Measurements from ENCODE around the gene ZNF670. TPM values are rescaled to one million over a fixed set of nuclear protein-coding genes. Genes with fewer than 3 reads are reported as not detected.

The ZNF670 gene
- total and polyA plus RNA-seq, 2 donors = 3.0 to 4.7 TPM

DNA sequence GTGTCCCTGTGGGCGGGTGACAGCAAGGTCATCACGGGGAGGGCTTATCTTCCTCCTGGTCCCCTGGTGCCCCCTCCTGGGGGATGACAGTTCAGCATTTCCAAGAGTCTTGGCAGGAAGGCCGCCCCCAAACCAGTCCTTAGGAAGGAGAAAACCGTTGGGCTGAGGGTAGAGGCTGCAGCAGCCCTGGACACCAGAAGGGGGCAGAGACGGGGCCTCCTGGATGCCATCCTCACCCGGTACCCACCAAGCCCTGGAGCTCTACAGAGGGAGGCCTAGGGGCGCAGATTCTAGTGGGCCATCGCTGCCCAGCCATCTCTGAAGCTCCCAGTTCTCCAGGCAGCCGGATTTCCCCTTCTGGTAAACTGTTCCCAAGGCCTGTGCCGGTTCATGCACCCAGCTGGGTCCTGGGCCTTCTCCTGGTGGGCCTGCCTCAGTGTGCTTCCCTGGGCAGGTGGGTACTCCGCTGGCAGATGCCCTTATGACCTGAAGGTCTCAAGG, 40.4 kb upstream of the ZNF670 start:
- WGBS = 78% methylated on average over 10 of the region's 11 CpGs
- Histone ChIP-seq H3K9me3 (ENCODE audit: control insufficient read depth in 2 of 2, insufficient read depth in 1 of 2, low read length in 1 of 2) (peaks cover 0 to 13% of the 10 kb centered on the region in 2 donors), H3K4me1 (ENCODE audit: control insufficient read depth in 2 of 2, insufficient read depth in 2 of 2, low read length in 2 of 2) (no peaks in the 10 kb centered on the region), H3K36me3 (ENCODE audit: control insufficient read depth in 2 of 2, insufficient read depth in 2 of 2, low read length in 1 of 2) (no peaks in the 10 kb centered on the region), H3K27me3 (ENCODE audit: control insufficient read depth in 2 of 2, insufficient read depth in 1 of 2, low read length in 1 of 2) (peaks cover 0 to 16% of the 10 kb centered on the region in 2 donors), H3K27ac (ENCODE audit: low read depth in 1 of 2, low read length in 1 of 2) (no peak overlapping the region), H3K4me3 (ENCODE audit: low read length in 2 of 2) (no peak overlapping the region)
- DNase-seq (ENCODE audit: low read depth in 6 of 9, low spot score in 9 of 9) = no peak

DNA sequence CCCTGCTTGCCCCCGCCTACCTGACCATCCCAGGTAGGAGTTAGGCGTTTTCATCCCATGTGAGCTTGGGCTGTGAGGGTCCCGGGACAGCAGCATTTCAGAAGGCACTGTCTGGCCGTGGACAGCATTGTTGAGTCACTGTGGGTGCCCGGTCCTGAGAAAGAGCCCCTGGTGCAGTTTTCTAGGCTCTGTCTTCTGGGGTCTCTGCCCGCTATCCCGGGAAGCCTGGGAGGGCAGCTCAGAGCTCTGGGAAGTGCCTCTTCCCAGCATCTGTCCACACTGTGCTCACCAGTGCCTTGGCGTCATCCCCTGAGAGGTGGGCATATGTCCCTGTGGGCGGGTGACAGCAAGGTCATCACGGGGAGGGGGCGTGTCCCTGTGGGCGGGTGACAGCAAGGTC, 36.9 kb upstream of the ZNF670 start:
- Histone ChIP-seq H3K4me3 (ENCODE audit: low read length in 2 of 2) (no peak overlapping the region), H3K36me3 (ENCODE audit: control insufficient read depth in 2 of 2, insufficient read depth in 2 of 2, low read length in 1 of 2) (no peaks in the 10 kb centered on the region), H3K27ac (ENCODE audit: low read depth in 1 of 2, low read length in 1 of 2) (no peak overlapping the region), H3K4me1 (ENCODE audit: control insufficient read depth in 2 of 2, insufficient read depth in 2 of 2, low read length in 2 of 2) (peaks cover 8 to 12% of the 10 kb centered on the region in 2 donors), H3K9me3 (ENCODE audit: control insufficient read depth in 2 of 2, insufficient read depth in 1 of 2, low read length in 1 of 2) (peaks cover 0 to 16% of the 10 kb centered on the region in 2 donors), H3K27me3 (ENCODE audit: control insufficient read depth in 2 of 2, insufficient read depth in 1 of 2, low read length in 1 of 2) (peaks cover 29 to 50% of the 10 kb centered on the region in 2 donors)
- WGBS = 77% methylated on average over 12 of the region's 12 CpGs
- DNase-seq (ENCODE audit: low read depth in 6 of 9, low spot score in 9 of 9) = no peak

DNA sequence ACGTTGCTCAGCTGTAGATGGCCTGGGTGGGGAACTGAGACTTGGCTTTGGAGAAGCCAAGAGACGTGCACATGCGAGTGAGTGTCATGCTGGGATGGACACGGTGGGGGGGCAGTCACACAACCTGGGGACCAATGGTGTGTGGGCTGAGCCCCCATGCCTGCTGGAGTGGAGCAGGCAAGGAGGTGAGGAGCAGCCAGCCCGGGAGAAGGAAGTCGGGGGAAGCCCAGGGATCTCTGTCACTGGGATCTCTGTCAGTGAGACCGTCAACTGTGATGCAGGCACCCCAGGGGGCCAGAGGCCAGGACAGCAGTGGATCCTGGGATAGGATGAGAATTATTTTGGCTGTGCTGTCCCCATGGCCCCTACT, 36.5 kb upstream of the ZNF670 start:
- Histone ChIP-seq H3K27ac (ENCODE audit: low read depth in 1 of 2, low read length in 1 of 2) (no peak overlapping the region), H3K36me3 (ENCODE audit: control insufficient read depth in 2 of 2, insufficient read depth in 2 of 2, low read length in 1 of 2) (no peaks in the 10 kb centered on the region), H3K4me1 (ENCODE audit: control insufficient read depth in 2 of 2, insufficient read depth in 2 of 2, low read length in 2 of 2) (peaks cover 8 to 13% of the 10 kb centered on the region in 2 donors), H3K27me3 (ENCODE audit: control insufficient read depth in 2 of 2, insufficient read depth in 1 of 2, low read length in 1 of 2) (peaks cover 33 to 55% of the 10 kb centered on the region in 2 donors), H3K9me3 (ENCODE audit: control insufficient read depth in 2 of 2, insufficient read depth in 1 of 2, low read length in 1 of 2) (peaks cover 0 to 16% of the 10 kb centered on the region in 2 donors), H3K4me3 (ENCODE audit: low read length in 2 of 2) (no peak overlapping the region)
- WGBS = 77% methylated on average over 7 of the region's 7 CpGs
- no peak for DNase-seq (ENCODE audit: low read depth in 6 of 9, low spot score in 9 of 9)

DNA sequence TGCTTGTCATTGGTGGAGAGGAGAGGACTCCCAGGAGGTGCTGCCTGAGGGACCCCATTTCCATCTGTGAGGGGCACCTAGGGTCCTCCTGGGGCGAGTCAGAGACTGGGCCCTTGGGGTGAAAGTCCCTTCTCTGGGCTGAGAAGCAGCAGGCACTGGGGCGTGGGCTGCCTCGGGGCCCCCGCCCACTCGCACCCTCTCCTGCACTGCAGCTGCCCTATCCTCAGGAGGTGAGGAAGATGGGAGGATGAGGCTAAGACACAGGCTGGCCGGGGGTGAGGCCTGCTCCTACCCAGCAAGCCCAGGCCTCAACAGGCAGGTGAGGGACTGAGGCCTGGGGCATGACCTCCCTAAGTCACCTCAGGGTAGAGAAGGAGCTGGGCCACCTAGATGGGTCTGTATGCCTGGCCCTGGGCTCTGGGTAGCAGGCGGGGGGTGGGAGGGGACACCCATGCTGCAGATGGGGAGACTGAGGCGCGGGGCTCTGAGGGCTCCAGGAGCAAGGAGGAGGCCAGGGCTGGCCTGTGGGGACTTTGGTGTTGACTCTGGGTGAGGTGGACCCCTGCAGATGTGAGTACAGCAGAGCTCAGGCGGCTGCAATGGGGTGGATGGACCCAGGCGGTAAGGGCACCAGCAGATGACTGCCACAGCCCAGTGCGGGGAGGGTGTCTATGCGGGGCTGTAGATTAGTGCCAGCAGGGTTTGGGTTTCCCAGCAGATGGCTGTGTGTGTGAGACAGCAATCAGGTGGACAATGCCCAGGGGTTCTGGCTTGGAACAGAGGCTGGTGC, 35.9 kb upstream of the ZNF670 start:
- Histone ChIP-seq H3K4me3 (ENCODE audit: low read length in 2 of 2) (no peak overlapping the region), H3K4me1 (ENCODE audit: control insufficient read depth in 2 of 2, insufficient read depth in 2 of 2, low read length in 2 of 2) (peaks cover 8 to 13% of the 10 kb centered on the region in 2 donors), H3K36me3 (ENCODE audit: control insufficient read depth in 2 of 2, insufficient read depth in 2 of 2, low read length in 1 of 2) (no peaks in the 10 kb centered on the region), H3K9me3 (ENCODE audit: control insufficient read depth in 2 of 2, insufficient read depth in 1 of 2, low read length in 1 of 2) (peaks cover 0 to 13% of the 10 kb centered on the region in 2 donors), H3K27ac (ENCODE audit: low read depth in 1 of 2, low read length in 1 of 2) (no peak overlapping the region), H3K27me3 (ENCODE audit: control insufficient read depth in 2 of 2, insufficient read depth in 1 of 2, low read length in 1 of 2) (peaks cover 36 to 60% of the 10 kb centered on the region in 2 donors)
- 95% methylated on average over 13 of the region's 13 CpGs for WGBS
- DNase-seq (ENCODE audit: low read depth in 6 of 9, low spot score in 9 of 9) = no peak

DNA sequence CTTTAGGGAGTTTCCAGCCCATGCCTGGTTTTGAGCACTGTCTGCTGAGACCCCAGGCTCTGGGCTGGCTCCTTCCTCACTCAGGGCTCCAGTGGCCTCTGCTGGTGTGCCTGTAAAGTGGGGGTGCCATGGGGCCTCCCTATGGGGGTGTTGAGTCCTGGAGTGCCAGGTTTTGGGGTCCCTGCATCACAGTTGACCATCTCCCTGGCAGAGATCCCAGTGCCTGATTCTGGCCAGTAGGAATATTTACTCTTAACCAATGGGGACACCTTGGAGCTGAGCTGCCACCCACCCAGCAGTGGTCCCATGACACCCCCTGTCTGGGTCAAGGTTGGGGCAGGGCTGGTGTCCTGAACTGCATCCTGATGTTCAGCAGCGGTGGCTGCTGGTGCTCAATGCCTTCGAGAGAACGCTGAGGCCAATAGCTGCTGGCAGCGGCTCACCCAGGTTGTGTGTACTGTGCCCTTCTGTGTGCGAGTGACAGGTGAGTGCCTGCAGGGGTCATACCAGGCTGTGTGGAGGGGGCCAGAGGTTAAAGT, 35.2 kb upstream of the ZNF670 start:
- no peak overlapping the region for H3K4me3 ChIP-seq (ENCODE audit: low read length in 2 of 2)
- no peak for DNase-seq (ENCODE audit: low read depth in 6 of 9, low spot score in 9 of 9)
- peaks cover 39 to 66% of the 10 kb centered on the region in 2 donors for H3K27me3 ChIP-seq (ENCODE audit: control insufficient read depth in 2 of 2, insufficient read depth in 1 of 2, low read length in 1 of 2)
- peaks cover 0 to 5% of the 10 kb centered on the region in 2 donors for H3K9me3 ChIP-seq (ENCODE audit: control insufficient read depth in 2 of 2, insufficient read depth in 1 of 2, low read length in 1 of 2)
- H3K36me3 ChIP-seq (ENCODE audit: control insufficient read depth in 2 of 2, insufficient read depth in 2 of 2, low read length in 1 of 2) = no peaks in the 10 kb centered on the region
- peaks cover 8 to 13% of the 10 kb centered on the region in 2 donors for H3K4me1 ChIP-seq (ENCODE audit: control insufficient read depth in 2 of 2, insufficient read depth in 2 of 2, low read length in 2 of 2)
- no peak overlapping the region for H3K27ac ChIP-seq (ENCODE audit: low read depth in 1 of 2, low read length in 1 of 2)
- 94% methylated on average over 5 of the region's 5 CpGs for WGBS

DNA sequence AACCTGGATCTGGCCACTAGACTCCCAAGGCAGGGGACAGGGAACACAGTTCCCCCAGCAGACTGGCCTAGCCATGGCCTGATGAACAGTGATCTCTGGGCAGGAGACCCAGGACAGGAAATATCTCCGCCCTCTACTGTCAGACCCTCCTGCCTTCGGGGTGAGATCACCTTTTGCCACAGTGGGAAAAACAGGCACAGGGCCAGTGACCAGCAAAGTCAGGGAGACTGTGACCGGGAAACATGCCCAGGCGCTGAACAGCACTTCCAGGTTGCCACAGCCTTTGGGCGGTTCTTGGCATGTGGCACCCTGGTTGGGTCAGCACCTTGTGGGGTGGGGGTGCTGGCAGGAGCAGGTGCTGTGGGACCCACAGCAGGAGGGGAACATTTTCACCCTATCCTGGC, 34.5 kb upstream of the ZNF670 start:
- H3K4me3 ChIP-seq (ENCODE audit: low read length in 2 of 2) = no peak overlapping the region
- peaks cover 0 to 5% of the 10 kb centered on the region in 2 donors for H3K9me3 ChIP-seq (ENCODE audit: control insufficient read depth in 2 of 2, insufficient read depth in 1 of 2, low read length in 1 of 2)
- DNase-seq (ENCODE audit: low read depth in 6 of 9, low spot score in 9 of 9) = no peak
- peaks cover 8 to 13% of the 10 kb centered on the region in 2 donors for H3K4me1 ChIP-seq (ENCODE audit: control insufficient read depth in 2 of 2, insufficient read depth in 2 of 2, low read length in 2 of 2)
- no peaks in the 10 kb centered on the region for H3K36me3 ChIP-seq (ENCODE audit: control insufficient read depth in 2 of 2, insufficient read depth in 2 of 2, low read length in 1 of 2)
- no peak overlapping the region for H3K27ac ChIP-seq (ENCODE audit: low read depth in 1 of 2, low read length in 1 of 2)
- 87% methylated on average over 5 of the region's 5 CpGs for WGBS
- peaks cover 40 to 70% of the 10 kb centered on the region in 2 donors for H3K27me3 ChIP-seq (ENCODE audit: control insufficient read depth in 2 of 2, insufficient read depth in 1 of 2, low read length in 1 of 2)

DNA sequence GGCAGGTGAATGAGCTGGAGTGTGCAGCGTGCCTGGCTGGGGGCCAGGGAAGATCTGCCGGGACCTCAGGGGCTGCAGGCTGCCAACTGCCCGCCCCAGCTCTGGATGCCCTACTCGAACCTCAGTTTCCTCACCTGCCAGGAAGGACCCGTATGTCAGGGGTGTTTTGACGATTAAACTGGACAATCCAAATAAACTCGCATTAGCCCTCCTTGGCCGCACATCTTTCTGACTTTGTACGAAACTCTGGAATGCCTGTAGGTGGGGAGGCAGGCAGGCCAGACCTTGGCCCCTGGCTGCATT, 33.8 kb upstream of the ZNF670 start:
- H3K36me3 ChIP-seq (ENCODE audit: control insufficient read depth in 2 of 2, insufficient read depth in 2 of 2, low read length in 1 of 2) = no peaks in the 10 kb centered on the region
- H3K27ac ChIP-seq (ENCODE audit: low read depth in 1 of 2, low read length in 1 of 2) = no peak overlapping the region
- peaks cover 8 to 13% of the 10 kb centered on the region in 2 donors for H3K4me1 ChIP-seq (ENCODE audit: control insufficient read depth in 2 of 2, insufficient read depth in 2 of 2, low read length in 2 of 2)
- H3K4me3 ChIP-seq (ENCODE audit: low read length in 2 of 2) = peak overlapping the region in 1 of 2 donors; percentile 45
- H3K27me3 ChIP-seq (ENCODE audit: control insufficient read depth in 2 of 2, insufficient read depth in 1 of 2, low read length in 1 of 2) = peaks cover 40 to 76% of the 10 kb centered on the region in 2 donors
- peaks cover 0 to 5% of the 10 kb centered on the region in 2 donors for H3K9me3 ChIP-seq (ENCODE audit: control insufficient read depth in 2 of 2, insufficient read depth in 1 of 2, low read length in 1 of 2)
- no peak for DNase-seq (ENCODE audit: low read depth in 6 of 9, low spot score in 9 of 9)
- whole genome bisulfite sequencing = 79% methylated on average over 9 of the region's 9 CpGs

DNA sequence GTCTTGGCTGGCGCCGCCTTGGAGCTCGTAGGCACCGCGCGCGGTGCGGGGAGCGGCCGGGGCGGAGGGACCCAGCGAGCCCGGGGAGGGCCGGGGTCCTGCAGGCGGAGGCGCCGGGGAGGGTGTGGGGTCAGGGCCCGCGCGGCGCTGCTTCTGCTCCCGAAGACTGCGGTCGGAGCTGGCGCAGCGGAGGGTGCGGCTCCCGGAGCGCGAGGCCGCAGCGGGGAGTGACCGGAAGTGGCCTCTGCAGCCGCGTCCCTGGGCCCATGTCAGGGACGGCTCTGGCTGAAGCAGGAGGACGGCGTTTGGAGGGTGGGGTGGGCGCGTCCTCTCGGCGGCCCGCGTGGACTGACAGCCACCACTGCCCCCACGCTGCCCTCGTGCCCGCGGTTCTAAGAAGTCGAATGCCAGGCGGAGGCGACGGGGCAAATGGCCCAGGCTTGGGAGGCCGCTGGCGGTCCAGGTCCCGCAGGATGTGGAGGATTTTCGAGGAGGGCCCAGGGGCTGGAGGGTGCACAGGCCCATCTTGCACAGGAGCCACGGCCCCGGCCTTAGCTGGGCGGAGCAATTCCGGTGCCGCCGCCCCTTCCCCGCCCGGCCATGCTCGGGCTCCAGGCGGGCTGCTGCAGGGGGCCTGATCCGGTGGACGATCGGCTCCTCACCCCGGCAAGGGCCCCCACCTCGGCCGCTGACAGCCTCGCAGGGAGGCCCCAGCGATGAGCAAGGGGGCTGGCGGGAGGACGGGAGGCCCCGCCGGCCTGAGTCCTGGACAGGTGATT, 33.3 kb upstream of the ZNF670 start:
- DNase-seq (ENCODE audit: low read depth in 6 of 9, low spot score in 9 of 9) = no peak
- peaks cover 8 to 13% of the 10 kb centered on the region in 2 donors for H3K4me1 ChIP-seq (ENCODE audit: control insufficient read depth in 2 of 2, insufficient read depth in 2 of 2, low read length in 2 of 2)
- H3K36me3 ChIP-seq (ENCODE audit: control insufficient read depth in 2 of 2, insufficient read depth in 2 of 2, low read length in 1 of 2) = no peaks in the 10 kb centered on the region
- peaks cover 40 to 79% of the 10 kb centered on the region in 2 donors for H3K27me3 ChIP-seq (ENCODE audit: control insufficient read depth in 2 of 2, insufficient read depth in 1 of 2, low read length in 1 of 2)
- peaks cover 0 to 5% of the 10 kb centered on the region in 2 donors for H3K9me3 ChIP-seq (ENCODE audit: control insufficient read depth in 2 of 2, insufficient read depth in 1 of 2, low read length in 1 of 2)
- H3K4me3 ChIP-seq (ENCODE audit: low read length in 2 of 2) = peak overlapping the region; percentile 20 to 45
- no peak overlapping the region for H3K27ac ChIP-seq (ENCODE audit: low read depth in 1 of 2, low read length in 1 of 2)
- 6% methylated on average over 78 of the region's 78 CpGs for WGBS

DNA sequence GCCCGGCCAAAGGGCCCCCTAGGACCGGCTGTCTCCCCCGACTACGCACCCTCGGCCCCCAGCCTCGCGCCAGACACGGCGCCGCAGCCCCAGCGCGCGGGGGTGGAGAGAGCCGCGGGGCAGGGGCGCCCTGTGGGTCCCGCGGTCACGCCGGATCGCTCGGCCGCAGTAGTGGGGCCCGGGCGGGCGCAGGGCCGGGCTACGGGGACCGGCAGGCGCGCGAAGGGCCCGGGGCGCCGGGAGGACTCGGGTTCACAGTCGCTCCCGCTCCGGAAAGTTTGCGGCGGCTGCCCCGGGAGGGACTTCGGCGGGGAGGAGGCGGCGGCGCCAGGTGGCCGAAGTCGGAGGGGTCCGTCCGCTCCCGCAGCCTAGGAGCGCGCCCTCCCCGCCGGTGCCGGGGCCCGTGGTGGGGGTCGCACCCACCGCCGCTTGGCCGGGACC, 32.7 kb upstream of the ZNF670 start:
- no peak for DNase-seq (ENCODE audit: low read depth in 6 of 9, low spot score in 9 of 9)
- Histone ChIP-seq H3K36me3 (ENCODE audit: control insufficient read depth in 2 of 2, insufficient read depth in 2 of 2, low read length in 1 of 2) (no peaks in the 10 kb centered on the region), H3K4me1 (ENCODE audit: control insufficient read depth in 2 of 2, insufficient read depth in 2 of 2, low read length in 2 of 2) (peaks cover 8 to 13% of the 10 kb centered on the region in 2 donors), H3K27me3 (ENCODE audit: control insufficient read depth in 2 of 2, insufficient read depth in 1 of 2, low read length in 1 of 2) (peaks cover 40 to 83% of the 10 kb centered on the region in 2 donors), H3K27ac (ENCODE audit: low read depth in 1 of 2, low read length in 1 of 2) (no peak overlapping the region), H3K4me3 (ENCODE audit: low read length in 2 of 2) (peak overlapping the region in 1 of 2 donors; percentile 45), H3K9me3 (ENCODE audit: control insufficient read depth in 2 of 2, insufficient read depth in 1 of 2, low read length in 1 of 2) (peaks cover 0 to 5% of the 10 kb centered on the region in 2 donors)
- 2% methylated on average over 62 of the region's 62 CpGs for WGBS
